Measurements from ENCODE around the gene SEC16B.
"Not testable (repeated sequence)": the region's sequence is repeated elsewhere in the genome, so short reads cannot be mapped to it uniquely, and the experiment has no call there.

Gene SEC16B, protein sequence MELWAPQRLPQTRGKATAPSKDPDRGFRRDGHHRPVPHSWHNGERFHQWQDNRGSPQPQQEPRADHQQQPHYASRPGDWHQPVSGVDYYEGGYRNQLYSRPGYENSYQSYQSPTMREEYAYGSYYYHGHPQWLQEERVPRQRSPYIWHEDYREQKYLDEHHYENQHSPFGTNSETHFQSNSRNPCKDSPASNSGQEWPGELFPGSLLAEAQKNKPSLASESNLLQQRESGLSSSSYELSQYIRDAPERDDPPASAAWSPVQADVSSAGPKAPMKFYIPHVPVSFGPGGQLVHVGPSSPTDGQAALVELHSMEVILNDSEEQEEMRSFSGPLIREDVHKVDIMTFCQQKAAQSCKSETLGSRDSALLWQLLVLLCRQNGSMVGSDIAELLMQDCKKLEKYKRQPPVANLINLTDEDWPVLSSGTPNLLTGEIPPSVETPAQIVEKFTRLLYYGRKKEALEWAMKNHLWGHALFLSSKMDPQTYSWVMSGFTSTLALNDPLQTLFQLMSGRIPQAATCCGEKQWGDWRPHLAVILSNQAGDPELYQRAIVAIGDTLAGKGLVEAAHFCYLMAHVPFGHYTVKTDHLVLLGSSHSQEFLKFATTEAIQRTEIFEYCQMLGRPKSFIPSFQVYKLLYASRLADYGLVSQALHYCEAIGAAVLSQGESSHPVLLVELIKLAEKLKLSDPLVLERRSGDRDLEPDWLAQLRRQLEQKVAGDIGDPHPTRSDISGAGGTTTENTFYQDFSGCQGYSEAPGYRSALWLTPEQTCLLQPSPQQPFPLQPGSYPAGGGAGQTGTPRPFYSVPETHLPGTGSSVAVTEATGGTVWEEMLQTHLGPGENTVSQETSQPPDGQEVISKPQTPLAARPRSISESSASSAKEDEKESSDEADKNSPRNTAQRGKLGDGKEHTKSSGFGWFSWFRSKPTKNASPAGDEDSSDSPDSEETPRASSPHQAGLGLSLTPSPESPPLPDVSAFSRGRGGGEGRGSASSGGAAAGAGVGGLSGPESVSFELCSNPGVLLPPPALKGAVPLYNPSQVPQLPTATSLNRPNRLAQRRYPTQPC

DNA sequence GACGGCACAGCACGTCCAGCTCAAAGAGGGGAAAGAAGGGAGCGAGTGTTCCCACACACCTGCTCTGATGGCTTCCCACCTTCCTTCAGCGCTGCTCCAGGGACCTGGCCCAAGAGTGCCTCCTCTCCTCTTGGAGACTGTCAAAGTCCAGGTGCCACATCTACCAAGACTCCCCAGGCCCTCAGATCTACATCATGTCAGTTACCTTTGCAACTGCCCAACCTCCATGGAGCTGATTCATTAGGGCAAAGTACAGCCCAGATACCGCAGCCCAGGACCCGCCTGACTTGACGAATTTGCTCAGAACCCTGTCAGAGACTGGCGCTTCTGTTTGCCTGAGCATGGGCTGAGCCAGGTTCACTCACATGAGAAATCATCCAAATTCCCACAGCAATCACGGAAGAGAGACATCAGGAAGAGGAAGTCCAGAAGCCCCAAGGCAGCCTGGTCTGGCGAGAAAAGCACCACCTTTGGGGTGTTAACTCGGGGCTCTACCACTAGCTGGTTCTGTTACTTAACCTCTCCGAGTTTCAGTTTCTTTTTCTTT lies at the start of gene SEC16B:
Gene SEC16B, minus strand, starts transcription at position 234 of the 547 bp plus-strand sequence. CDS start 2,077 bp downstream, outside the sequence.
- DNase-seq (ENCODE audit: low read depth in 2 of 2): no peak

DNA sequence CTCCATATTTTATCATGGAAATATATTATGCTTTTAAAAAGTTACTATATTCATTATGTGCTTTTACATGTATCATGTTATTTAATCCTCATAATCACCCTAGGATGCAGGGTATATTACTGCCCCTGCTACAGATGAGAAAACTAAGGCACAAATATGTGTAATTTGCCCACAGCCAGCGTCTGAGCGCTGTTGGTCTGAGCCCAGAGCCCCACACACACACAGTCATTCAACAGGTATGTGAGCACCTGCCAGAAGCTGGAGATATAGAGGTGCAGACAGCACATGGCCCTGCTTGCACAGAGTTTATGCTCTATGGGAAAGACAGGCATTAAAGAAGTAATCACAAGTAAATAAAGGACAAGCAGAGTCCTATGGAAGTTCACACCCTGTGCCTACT lies 49.8 kb upstream of the SEC16B start:
- no peak for DNase-seq (ENCODE audit: low read depth in 2 of 2)

DNA sequence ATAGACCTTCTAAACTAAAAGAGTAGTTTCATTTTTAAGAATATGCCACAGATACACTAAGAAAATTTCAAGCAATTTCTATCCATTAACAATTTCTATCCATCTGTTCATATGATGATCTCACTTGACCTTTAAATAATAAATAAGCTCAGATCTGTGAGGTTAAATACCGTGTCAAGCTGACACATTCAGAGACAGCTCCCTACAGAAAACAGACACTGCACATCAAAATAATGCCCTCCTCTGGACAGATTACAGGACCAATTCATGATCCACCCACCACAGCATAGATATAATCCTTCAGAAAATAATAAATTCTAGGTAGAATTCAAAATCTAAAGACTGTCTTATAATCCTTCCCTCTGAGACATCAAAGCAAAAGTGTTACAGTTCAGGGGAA lies 49.4 kb upstream of the SEC16B start:
- DNase-seq (ENCODE audit: low read depth in 2 of 2): no peak

DNA sequence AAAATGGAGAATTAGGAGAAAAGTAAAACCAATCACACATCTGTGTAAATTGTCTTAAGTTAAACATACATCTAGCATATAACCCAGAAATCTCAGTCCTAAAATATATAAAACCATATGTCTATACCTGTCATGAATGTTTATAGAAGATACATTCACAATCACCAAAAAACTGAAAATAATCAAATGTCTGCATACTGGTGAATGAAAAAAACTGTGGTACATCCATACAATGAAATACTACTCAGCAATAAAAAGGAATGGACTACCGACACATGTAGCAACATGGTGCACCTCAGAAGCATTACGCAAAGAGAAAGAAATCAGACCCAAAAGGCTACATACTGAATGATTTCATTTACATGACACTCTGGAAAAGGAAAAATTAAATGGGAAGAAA lies 47.7 kb upstream of the SEC16B start:
- no peak for DNase-seq (ENCODE audit: low read depth in 2 of 2)

DNA sequence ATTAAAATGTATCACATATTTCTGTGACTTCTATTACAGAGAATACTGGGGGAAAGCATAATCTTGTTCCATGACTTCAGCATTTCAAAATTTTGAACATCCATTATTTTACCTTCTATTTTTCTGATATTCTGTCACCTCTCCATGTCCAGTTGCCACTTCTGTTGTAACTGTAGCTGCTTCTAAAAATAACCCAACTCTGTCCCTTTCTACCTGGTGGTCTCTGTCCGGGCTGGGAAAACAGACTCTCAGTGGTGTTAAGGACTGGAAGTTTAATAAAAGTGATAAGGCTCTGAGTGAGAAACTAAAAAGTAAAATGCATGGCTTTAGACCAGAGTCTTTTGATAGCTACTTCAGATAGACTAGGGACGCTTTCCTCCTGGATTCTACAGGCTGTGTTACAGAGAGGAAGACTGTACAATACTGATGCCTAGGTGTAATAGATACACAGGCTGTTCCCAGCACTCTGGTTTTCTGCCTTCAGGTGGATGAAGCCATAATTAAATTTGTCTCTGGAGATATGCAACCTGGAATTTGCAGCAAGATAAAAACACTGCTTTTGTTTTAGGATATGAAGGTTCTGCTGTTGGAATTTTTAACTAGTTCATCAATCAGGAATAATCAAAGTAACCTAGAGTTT lies 42.1 kb upstream of the SEC16B start:
- no peak for DNase-seq (ENCODE audit: low read depth in 2 of 2)

DNA sequence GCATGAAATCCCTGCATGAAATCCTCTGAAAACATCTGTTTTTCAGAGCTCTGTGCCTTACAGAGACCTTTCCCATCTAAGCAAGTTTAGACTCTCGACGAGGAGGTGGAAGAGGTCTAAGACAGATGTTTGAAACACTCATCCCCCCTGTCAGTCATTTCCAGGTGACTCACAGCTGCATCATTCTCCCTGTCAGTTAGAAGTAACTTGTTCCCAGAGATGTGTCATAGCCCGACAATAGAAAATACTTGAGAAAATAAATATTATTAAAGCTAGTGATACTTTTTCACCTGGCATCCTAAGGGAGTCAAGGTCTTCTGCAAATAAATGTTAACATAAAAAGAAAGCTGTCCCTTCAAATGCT lies 41.6 kb upstream of the SEC16B start:
- no peak for DNase-seq (ENCODE audit: low read depth in 2 of 2)

DNA sequence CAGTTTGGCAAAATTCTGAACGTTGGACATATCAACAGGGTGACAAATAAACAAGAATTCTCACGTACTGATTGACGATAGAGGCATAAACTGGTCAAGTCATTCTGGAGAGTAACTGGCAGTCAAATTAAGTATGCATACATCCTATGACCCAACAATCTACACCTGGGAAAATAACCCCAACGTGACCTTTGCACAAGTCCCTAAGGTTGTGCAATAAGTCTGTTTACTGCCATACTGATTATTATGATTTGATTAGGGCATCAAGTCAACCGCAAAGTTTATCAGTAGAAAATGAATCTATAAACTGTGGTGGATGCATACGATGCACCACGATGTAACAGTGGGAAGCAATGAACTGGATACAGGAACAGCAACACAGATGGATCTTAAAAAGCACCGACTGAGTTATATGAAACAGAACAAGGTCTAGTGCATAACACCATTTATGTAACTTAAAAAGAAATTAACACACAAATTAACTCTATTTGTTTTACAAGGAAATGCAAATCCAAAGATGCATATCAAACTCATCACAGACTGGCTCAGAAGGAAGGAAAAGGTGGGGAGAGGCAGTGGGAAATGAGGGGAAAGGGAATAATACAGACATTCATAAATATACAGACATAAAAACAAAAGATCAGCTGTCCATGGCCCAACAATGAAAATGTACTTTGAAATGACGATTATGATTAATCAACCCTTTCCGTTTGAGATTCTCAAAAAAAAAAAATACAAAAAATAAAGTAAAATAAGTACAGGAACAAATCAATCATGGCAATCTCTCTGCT lies 41.0 kb upstream of the SEC16B start:
- no peak for DNase-seq (ENCODE audit: low read depth in 2 of 2)

DNA sequence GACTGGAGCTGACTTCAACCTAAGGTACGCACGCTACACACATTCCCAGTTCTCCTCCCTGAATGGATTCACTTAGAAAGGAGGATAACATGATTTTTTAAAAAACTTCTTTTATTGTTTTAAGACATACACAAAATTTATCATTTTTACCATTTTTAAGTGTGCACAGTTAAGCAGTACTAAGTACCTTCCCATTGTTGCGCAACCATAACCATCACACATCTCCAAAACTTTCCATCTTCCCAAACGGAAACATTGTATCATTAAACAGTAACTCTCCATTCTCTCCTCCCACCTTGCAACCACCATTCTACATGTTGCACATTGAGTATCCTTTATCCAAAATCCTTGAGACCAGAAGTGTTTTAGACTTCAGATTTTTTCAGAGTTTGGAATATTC lies 36.2 kb upstream of the SEC16B start:
- DNase-seq (ENCODE audit: low read depth in 2 of 2): no peak

DNA sequence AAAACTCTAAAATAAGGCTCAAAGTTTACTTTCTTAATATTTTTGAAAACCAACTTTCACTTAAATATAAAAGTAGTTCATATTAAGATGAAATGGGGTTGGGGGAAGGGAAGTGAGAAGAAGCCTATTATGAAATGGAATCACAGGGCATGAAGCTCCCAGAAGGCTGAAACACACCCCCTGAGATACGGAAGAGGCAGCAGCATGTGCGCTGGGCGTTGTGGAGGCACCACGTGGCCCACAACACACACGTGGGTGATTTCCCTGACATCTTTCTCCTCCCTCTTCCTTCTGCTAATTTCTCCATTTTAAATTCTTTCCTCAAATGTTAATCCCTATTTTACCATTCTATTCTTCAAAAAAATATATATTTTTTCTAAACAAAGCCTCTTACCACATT lies 35.6 kb upstream of the SEC16B start:
- DNase-seq (ENCODE audit: low read depth in 2 of 2): no peak

DNA sequence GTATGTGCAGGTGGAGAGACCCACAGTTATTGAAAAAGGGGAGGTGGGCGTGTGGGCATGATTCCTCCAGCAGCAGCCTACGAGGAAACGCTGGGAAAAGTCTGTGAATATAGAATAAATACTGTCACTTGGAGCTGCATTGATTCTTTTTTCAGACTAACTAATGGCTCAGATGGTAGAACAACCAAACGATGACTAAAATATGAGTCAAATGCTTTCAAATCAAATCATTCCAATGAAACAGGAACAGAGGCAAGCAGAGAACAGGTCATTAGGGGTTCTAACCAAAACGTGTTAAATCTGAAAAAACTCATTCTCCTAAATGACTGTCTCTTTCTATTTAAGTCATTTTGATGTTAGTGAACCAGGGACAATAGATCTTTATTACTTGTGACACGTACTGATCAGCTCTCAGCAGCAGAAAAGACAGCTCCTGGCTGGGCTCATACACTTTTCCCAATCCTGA lies 35.1 kb upstream of the SEC16B start:
- DNase-seq (ENCODE audit: low read depth in 2 of 2): no peak

DNA sequence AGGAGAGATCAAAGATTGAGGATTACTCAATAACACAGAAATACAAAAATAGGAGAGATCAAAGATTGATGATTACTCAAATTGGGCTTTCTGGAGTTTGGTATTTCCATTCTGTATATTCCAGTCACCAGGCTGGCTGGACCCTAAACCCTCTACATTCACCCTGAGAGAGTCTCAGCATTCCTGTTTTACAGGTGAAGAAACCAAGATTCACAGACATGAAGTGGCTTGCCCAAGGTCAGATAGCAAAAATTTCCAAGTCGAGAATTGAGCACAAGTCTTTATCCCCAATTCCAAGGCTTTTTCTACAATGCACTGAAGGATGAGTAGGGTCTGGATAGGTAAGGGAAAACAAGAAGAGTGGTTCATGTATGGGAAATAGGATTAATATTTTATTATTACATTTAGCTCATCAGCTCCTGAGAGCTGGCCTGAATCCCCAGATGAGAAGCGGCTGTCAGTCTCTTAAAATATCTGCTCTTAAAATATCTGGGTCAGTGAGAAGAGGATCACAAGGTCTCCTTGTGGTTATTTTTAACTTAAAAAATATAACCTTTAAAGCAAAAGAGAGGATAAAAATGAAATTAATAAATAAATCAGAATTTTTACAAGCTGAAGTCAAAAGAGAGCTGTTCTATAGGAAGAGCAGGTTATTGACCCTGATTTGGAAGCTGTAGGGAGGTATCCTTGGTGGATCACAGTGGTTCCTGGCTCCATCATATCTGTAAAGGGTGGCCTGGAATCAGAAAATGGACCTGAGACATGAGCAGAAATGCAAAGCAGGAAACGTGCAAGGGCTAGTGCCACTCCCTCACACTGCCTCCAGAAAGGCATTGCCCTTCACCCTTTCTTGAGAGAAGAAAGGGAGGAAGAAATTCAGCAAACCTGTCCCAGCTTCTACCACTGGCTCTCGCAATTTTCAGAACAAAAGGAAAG lies 29.1 kb upstream of the SEC16B start:
- DNase-seq (ENCODE audit: low read depth in 2 of 2): no peak

DNA sequence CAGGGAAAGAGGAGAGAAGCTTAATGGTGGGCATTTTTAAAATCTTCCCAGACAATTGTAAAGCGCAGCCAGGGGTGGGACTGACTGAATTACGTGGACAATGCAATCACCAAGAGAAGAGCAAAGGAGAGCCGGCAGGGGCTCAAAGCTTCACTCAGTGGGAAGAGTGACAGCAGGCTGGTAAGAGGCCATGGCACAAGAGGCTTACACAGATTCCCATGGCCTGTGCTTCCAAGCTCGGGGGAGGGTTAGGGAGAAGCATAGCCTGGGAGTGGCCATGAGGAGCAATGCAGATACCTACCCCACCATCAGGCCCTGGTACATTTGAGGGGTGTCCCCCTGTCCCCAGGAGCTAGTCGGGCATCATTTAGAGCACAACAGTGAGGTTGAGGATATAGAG lies 27.1 kb upstream of the SEC16B start:
- DNase-seq (ENCODE audit: low read depth in 2 of 2): no peak

DNA sequence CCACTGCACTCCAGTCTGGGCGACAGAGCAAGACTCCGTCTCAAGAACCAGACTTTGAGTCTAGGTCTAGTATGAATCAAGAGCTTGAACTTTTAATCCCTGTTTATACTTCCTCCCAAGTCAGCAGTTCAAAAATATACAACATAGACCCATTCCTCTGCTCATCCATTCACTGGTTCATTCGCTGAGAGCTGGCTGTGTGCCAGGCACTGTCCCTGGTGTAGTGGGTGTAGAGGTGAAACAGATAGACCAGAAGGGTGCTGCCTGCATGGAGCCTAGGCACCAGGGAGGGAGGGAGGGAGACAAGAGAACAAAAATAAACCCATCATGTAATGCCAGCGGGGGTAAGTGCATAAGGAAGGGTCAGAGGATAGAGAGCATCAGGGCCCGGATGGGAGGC lies 25.5 kb upstream of the SEC16B start:
- DNase-seq (ENCODE audit: low read depth in 2 of 2): no peak

DNA sequence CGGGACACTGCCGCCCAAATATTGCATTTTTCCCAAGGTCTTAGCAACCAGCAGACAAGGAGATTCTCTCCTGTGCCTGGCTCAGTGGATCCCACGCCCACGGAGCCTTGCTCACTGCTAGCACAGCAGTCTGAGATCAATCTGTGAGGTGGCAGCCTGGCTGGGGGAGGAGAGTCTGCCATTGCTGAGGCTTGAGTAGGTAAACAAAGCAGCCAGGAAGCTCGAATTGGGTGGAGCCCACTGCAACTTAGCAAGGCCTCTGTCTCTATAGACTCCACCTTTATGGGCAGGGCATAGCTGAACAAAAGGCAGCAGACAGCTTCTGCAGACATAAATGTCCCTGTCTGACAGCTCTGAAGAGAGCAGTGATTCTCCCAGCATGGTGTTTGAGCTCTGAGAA lies 16.4 kb upstream of the SEC16B start:
- not testable (repeated sequence) for DNase-seq (ENCODE audit: low read depth in 2 of 2)

DNA sequence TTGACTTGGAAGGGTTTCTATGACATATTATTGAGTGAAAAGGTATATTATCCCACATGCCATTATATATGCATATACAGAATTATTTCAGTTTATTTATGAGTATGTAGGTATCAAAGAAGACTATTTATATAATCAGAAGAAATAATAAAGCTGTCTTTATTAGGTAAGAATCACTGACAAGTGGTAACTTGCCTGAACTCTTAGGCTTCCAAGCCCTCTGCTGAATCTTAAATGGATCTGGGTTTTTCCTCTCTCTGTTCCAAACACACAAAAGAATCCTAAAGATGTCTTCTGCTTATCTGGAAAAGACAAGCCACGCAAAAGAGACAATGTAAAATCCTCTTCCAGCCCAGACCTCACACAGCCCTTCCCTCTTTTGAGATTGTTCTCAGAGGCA lies 14.9 kb upstream of the SEC16B start:
- DNase-seq (ENCODE audit: low read depth in 2 of 2): no peak

DNA sequence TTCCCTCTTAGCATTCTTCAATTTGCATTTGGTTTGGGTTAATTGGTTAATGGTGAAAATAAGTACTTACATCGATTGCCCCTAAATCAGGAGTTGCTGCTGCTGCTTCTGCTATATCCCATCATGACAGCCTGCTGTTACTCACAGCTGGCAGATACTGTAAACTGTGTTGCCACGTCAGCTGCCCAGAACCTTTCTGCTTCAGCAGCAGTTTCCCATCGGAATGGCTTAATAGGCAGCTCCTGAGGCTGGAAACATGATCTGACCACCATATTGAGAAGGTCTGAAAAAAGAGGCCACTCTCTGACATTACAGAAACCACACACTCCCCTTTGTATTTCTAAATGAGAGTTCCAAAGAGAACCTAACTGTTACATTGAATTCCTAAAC lies 14.3 kb upstream of the SEC16B start:
- no peak for DNase-seq (ENCODE audit: low read depth in 2 of 2)

DNA sequence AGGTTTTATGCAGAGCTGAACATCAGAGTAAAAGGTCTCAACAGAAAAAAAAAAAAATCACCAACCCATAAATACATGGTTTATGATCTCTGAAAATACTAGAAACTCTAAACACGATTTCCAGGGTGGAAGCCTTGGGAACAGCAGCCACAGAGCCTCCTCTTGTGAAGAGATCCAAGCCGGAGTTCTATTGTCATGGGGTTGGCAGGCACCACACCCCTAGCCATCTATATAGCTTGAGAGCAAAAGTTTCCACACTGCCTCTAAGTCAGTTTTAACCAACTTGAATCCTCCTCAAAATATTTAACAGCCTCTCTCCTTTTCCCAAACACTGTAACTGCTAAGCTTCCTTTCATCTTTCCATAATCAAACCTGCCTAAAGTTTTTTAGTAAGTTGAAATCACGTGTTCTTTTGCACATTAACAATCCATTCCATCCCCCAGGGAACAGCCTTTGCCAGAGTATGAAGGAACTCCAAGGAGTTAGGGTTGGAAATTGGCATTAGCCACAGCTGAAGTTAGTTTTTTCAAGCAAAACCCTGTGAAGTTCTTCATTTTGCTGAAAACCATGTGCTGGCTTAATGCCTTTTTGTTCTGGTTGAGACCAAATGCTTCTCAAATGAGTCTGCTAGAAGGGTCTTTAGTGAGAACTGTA lies 13.8 kb upstream of the SEC16B start:
- DNase-seq (ENCODE audit: low read depth in 2 of 2): no peak

DNA sequence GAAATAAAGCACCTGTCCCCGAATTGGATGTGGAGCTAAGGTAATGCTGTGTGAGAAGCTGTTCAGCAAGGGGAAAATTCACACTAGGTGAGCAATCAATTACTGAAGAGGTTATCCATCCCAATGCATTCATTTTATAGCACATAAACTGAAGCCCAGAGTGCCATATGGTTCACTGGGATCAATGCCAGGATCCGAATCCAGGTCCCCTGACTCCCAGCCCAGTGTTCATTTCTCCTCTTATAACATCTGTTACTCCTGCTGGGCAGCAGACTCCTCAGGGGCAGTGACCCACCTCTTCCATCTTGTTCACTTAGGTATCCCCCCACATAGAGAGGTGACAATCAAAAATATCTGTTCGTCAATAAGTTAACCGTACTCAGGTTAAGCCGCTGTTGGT lies 13.2 kb upstream of the SEC16B start:
- DNase-seq (ENCODE audit: low read depth in 2 of 2): no peak

DNA sequence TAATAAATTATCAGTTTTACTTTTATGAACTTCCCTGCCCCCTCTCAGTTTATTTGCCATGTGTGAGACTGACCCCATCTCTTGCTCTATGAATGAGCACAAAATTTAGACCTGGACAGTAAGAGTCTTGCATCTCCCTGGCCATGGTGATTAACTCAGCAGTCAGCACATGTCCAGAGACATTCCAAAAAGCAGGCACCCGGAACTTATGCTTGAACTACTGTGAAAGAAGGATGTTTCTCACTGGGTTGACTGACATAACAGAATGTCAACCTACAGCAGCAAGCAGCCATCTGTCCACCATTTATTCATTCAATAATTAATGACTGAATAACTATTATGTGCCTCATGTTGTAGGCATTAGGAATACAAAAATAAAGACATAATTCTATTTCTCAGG lies 11.3 kb upstream of the SEC16B start:
- DNase-seq (ENCODE audit: low read depth in 2 of 2): no peak

All from stimulated activated CD8-positive, alpha-beta memory T cell treated with anti-CD3 and anti-CD28 coated beads, Interleukin-2, amount 100 ng/mL, for 1 hour (primary cell).